HG02588 (cell line): ENCODE measurements around the gene DPM3.
"Not testable (repeated sequence)": the region's sequence is repeated elsewhere in the genome, so short reads cannot be mapped to it uniquely, and the experiment has no call there.

Experiments used
- ATAC-seq: cut with Tn5 transposase; IDR thresholded peaks from one replicate; pipeline ENCODE4 v1.9.1; 2021; ENCODE audit warnings: mild to moderate bottlenecking, moderate library complexity; ENCODE audit not compliant: unreplicated experiment

The DPM3 gene

DNA sequence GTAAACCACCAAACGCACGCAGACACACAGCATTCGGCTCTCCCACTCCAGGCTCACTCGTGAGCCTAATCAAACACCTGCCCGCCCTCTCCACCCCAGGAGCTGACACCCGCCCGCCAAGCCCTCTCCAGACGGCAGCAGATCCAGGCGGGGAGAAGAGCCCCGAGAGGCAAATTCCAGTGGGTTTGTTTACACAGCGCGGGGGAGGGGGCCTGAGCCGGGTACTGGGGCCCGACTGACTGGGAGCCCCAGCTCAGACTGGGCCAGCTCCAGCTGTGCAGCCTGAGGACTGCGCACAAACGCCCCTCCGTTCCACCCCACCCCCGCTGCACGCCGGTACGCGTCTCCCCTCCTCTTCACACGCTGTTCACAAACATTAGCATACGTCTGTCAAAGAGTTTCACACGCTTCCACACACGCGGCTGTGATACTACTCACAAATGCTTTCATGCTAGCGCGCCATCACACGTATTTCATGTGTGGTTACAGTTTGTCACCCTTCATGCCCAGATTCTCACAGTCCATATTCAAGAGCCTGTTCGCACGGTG is 13.7 kb downstream of the DPM3 start:
- no peak for ATAC-seq

DNA sequence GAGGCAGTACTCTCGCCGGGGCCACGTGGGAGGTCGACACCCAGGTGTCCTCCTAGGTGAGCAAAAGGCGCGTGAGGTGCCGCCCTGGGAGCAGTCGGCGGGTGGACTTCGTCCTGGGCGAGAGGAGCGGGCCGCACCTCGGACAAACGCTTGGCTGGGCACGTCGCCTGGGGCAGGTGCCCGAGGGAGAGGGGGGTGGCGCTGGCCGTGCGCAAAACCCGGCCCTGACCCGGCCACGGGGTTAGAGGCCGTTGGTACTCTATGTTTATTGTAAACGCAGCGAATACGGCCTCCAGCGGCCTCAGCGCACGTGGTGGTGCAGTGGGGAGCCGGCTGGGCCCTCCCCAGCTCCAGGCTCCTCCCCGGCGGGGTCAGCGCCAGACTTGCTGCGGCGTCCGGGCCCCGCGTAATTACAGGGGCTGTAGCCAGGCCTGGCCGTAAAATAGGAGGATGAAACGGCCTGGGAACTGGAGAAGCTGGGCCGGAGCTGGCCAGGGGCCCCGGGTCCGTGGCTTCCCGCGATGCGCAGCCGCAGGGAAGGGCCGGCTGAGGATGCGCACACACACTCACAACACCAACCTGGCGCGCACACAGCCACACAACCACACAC is 14.3 kb downstream of the DPM3 start:
- no peak for ATAC-seq

DNA sequence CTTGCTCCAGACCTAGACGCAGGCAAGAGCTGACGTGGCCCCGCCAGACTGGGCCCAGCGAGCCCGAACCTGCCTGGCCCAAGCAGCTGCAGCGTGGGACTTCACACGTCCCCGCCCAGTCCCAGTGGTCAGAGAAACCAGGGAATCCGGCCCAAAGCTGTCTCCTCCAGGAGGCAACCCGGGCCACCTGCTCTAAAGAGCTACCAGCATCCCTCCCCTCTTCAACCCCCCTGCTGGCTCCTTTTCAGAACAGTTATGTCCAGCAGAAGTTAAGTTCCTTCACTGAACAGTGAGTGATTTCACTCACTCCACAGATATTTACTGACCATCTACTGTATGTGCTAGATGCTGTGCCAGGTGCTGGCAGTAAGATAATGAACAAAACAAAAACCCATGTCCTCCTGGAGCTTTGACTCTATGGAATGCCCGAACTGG is 14.8 kb downstream of the DPM3 start:
- no peak for ATAC-seq

DNA sequence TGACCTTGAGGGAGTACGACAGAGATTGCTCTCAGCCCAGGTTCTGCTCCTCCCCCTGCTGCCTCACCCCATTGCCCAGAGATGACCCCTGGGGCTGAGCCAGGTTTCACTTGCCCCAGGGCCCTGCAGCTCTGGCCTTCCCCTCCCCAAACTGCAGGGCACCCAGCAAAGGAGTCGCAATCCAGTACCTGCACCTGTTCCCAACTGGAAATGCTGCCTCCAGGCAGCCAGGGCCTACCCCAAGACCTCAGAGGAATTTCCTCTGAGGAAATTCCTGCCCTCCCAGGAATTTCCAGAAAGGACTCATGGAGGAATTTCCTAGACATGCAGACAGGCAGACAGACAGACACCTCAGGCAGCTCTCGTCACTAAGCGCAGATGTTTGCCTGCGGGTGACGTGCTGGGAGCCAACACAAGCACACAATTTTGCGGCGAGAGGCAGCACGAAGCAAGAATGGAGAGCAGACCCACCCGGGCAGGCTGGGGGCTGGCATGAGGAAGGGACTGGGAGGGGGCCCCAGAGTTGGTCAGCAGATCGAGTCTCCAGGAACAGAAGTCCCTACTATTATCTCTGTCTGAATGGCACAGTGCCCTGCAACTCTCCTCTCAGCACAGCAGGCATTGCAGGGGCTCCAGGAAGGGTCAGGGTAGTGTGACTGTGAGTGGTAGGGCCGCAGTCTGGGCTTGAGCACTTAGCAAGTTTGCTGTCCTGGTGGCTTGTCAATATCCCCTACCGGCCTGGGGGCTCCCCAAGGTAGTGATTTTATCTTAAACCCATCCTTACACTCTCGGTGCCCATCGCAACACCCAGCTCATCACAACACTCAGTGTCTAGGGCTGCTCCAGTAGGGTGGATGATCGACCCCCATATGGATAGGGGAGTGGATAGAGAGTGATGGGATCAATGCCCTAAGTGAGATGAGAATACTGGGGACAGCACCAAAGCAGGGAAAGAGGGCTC is 15.5 kb downstream of the DPM3 start:
- ATAC-seq = no peak

DNA sequence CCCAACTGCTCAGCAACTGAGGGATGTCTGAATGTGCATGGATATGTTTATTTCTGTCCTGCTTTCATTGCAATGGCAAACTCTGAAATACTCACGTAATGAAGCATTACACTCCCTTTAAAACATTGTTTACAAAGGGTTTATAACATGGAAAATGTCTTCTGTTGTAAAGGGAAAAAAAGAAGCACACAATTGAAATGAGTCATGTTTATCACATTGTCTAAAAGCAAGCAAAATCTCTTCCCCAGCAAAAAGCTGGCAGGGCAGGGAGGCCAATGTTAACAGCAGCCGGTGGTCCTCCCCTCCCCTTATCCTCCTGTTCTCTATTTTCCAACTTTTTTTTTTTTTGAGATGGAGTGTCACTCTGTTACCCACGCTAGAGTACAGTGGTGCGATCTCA is 16.5 kb downstream of the DPM3 start:
- no peak for ATAC-seq

DNA sequence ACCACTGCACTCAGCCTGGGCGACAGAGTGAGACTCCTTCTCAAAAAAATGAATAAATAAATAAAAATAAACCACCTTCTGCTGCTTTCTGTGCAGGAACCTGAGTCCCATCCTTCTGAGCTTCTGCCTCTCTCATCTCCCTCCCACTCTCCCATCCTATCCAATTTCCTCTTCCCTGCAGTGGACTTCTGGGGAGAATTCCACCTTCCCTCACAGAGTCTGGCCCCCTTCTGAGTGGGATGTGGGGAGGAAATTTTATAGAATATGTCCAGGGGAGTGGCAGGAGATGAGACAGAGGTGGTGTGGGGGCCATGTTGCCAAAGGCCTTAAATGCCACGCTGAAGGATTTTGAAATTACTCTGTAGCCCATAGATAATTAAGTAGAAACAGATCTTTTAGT is 18.0 kb downstream of the DPM3 start:
- no peak for ATAC-seq

DNA sequence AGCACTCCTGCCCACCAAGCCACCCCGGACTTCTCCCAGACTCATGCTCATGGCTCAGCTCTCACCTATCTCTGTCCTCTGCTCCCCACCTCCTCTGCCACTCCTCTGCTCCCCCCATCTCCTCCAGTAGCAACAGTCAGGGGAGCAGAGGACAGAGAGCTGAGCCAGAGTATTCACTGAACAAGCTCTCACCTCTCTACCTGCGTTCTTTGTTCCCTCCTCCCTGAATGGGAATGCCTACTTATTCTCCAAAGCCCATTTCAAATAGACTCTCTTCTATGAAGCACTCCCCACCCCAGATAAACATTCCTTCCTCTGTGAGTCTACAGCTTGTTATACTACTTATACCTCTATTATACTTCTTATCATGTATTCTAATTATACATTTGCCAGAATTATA is 19.1 kb downstream of the DPM3 start:
- ATAC-seq = no peak

DNA sequence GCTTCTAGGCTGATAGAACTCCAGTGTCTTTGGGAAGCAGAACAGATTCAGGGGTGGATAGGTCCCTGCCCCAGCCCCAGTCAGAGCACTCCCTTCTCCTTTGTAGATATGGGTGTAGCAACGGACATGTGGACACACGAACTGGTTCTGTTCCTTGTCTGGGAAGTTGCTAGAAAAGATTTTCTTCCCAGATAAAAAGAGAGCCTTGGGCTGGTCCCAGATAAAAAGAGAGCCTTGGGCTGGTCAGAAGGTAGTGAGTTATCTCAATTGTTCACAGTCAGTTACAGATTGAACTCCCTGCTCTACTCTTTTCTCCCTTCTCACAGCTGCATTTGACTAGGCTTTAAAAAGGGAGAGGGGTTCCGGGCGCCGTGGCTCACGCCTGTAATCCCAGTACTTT is 20.1 kb downstream of the DPM3 start:
- no peak for ATAC-seq

DNA sequence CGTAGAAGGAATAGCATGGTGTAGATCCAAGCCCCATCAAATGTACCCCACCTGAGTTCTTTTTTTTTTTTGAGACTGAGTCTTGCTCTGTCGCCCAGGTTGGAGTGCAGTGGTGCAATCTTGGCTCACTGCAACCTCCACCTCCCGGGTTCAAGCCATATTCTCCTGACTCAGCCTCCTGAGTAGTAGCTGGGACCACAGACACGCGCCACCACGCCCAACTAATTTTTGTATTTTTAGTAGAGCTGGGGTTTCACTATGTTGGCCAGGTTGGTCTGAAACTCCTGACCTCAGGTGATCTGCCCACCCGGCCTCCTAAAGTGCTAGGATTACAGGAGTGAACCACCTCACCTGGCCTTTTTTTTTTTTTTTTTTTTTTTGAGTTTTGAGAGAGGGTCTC is 22.2 kb downstream of the DPM3 start:
- ATAC-seq = not testable (repeated sequence)

DNA sequence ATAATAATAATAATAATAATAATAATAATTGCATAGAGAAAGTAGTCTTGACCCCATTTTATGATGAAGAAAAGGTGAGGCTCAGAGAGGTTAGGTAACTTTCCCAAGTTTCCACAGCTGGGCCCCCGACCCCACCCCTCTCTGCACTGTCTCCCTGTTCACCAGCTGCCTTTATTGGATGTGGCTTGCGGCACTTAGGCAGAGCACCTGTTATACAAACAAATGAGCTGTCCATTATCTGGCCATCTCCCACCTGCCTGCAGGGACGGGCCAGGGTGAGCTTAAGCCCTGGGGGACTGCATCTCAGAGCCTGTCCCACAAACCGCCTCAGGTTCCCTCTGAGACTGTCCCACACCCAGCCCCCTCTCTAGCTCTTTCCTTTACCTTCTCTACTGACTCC is 22.7 kb downstream of the DPM3 start:
- no peak for ATAC-seq

DNA sequence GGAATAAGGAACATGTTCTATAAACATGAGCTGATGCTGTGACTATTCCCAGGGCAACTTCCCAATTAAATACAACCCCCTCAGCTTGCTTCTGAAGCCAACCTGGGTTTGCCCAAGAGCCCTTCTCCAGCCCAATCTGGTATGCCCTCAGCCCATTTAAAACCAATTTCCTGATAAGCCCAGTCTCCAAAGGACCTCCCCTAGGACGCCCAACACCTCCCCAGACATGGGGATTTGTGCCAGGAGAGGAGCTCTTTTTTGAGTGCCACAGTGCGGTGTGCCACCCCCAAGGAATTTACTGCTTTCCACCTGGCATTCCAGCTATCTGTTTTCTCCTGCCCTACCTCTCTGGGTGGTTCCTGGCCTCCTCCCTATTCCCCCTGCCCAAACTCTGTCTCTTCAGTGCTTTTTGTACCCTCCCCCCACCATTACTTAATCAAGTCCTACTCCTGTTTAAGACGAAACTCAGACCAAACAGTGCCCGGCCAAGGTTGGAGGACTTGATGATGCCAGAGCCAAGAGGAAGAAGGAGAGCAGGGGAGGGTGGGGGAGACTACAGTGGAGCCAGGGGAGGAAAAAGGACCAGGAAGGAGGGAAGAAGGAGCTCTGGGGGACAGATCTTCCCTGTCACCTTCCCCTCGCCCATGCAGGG is 24.1 kb downstream of the DPM3 start:
- no peak for ATAC-seq

DNA sequence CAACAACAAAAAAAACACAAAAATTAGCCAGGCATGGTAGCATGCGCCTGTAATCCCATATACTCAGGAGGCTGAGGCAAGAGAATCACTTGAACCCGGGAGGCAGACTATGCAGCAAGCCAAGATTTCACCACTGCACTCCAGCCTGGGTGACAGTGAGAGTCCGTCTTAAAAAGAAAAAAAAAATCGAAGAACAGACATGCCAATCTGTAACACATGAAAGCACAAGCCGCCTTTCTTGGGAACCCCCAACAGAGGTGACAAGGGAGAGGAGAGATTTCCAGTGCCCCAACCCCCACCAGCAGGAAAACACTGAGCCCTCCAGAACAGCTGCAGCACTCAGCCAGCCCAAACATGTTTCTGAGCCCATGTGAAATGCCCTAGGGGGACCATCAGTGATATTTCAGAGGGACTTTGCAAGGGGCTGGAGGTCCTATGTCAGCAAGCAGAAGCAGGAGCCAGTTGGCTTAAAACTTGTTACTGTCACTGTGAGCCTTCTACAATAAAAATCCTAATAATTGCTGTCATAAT is 26.8 kb downstream of the DPM3 start:
- no peak for ATAC-seq

DNA sequence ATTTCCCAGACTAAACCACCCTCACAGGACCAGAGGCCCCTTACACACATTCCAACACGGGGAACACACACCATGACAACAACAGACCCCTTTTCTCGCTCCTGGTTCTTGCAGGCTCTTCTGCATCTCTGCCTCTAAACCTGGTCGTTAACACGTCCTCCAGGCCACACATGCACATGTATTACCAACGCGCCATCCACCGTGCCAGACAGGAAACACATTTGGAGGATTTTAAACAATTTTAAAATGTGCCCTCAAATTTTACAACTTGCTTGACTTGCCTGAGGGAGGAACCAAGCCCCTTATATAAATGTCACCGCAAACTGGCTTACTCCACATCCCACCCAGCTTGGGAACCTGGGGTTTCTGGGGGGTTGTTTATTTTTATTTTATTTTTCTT is 29.5 kb downstream of the DPM3 start:
- no peak for ATAC-seq

DNA sequence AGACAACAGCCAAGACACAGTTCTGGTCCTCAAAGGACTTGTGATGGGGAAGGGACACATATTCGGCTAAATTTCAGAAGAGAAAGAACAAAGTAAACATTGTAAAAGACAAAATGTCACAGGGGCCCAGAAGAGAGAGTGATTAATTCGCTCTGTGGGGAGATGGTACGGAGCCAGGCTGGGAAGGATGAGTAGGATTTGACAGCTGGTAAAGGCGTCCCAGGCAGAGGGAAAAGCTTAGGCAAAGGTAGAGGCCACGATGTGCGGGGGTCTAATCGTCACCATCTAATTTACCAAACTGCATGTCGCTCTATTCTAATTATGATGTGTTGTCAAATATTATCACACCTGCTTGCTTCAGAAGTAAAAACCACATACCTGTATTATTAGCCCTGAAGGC is 29.9 kb downstream of the DPM3 start:
- ATAC-seq = no peak

DNA sequence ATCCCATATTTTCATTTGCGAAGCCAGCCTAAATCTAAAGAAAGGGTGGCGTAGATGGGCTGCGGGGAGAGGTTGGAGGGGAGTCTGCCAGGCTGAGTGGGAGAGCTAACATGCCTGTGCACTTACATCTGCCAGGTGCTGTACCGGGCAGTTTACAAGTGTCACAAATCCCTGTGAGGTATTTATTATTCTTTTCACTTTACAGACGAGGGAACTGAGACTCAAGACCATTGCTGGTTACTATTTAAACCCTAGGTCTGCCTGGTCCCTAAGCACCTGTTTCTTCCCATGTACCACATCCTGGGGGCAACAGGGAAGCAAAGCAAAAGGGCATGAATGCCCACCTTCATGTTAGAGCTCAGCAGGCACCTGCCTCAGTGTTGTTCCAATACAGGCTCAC is 32.0 kb downstream of the DPM3 start:
- no peak for ATAC-seq

DNA sequence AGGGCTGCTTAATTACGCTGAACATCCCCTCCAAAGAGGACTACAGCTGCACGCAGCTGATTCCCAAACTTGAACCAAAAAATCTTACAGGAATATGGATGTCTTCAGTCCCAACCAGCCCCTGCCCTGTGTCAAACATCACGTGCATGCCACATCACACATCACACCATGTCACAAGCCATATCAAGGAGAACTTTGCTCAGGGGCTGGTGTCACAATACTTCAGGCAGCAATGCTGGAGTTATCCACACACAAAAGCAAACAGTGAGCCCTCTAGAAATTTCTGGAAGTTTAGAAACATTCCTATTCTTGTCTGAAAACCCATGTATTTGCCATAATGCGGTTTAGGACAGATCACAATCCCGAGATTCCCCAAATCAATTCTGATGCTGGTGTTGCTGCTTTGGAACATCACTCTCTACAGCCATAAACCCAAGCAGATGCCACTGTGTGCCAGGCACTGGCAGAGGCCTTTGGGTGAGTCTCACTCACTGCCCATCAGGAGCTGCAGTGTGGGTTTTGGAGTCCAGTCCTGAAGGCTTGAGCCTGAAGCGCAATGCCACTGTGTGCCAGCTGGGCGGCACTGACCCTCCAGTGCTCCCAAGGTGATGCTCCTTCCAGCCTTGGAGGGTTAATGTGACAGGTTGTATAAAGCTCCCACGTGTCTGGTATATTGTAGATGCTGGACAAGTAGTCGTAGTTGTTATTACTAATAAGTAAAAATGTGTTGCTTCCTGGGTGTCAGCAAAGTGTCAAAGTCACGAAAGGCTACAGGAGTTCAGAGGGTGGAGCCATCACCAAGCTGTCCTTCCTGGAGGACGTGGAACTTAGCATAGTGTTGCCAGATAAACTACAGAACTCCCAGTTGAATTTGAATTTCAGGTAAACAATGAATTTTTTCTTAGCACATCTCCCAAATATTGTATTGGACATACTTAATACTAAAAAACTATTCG is 32.7 kb downstream of the DPM3 start:
- no peak for ATAC-seq

DNA sequence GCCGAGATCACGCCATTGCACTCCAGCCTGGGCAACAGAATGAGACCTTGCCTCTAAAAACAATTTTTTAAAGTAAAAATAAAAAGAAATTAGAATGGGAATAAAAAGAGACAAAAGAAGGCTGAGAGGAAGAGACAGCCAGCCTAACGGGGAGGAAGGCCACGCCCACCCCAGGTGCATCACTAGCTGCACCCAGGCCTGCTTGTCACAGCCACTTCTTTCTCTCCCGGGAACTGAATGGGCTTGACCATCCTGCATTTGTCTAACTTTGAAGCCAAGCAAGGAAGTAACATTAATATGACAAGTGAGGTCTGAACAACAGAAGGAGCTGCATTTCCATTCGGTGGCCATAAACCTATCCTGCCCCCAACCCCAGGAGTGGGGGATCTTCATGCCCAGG is 33.5 kb downstream of the DPM3 start:
- no peak for ATAC-seq

DNA sequence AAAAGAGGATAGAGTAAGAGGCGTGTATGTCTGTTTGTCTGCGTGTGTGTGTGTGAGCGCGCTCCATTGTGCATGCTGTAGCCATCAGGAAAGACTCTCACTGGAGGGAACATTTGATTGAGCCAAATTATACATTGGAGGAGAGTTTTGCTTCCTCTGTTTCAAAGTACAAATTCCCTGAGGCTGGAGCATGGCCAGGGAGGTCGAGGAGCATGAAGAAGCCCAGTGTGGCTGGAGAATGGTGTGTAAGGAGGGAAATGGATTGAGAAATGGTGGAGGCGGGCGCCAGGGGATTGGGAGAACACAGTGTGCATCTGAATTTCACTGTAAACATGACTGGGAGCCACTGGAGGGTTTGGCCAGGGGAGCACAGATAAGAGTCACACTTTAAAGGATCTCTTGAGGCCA is 34.7 kb downstream of the DPM3 start:
- ATAC-seq = no peak

DNA sequence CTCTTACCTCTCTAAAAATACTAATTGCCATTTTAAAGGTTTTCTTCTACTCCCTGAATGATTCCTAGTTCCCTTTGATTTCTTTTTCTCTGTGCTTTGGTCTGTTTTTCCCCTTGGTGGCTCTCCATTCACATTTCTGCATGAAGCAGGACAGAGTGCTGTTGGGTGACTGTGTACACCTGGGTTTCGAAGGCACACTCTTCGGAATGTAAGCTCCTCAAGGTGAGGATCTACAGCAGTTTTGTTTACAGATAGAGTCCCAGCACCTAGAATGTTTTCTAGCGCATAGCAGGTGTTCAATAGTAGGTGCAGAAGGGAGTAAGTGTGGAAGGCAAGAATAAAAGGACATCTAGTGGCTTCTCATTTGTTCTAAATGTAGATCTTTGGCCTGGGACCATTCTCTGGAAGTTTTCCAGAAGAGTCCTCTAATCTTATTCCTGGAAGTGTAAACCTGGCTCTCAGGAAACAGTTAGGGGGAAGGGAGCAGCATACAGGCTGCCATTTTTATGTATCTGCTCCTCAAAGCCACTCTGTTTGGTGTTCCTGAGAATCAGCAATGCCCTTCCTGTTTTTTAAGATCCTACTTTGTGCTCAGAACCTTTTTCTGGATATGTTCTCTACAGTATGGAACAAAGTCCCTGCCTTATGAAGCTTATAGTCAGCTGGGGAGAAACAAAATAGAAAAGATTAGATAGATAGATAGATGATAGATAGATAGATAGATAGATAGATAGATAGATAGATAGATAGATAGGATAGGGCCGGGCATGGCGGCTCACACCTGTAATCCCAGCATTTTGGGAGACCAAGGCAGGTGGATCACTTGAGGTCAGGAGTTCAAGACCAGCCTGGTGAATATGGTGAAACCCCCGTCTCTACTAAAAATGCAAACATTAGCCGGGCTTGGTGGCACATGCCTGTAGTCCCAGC is 35.5 kb downstream of the DPM3 start:
- ATAC-seq = no peak
